Keratinocyte (primary cell): ENCODE results near the gene ACCS. TPM values are rescaled to one million over a fixed set of nuclear protein-coding genes. Genes with fewer than 3 reads are reported as not detected.
A peak's percentile ranks its signal among the peaks of the same experiment; 100 is the strongest.

Experiments
- DNase-seq: peaks from one replicate; pipeline ENCODE4 v3.0.0-alpha.2; 2011; ENCODE audit warnings: low read depth, missing footprints, low spot score
- FAIRE-seq: peaks from 2 replicates; lab custom pipeline; 2011; peaks lifted over from hg19 to GRCh38; lab: Jason Lieb, UNC
- H2AFZ ChIP-seq: 2 replicates; pipeline ENCODE4 v1.6.0; 2012; ENCODE audit warnings: low read length, control low read depth, inconsistent platforms; ENCODE audit not compliant: control insufficient read depth
- H3K27ac ChIP-seq: 2 replicates; pipeline ENCODE4 v1.5.1; 2011; ENCODE audit warnings: low read length; ENCODE audit not compliant: control insufficient read depth, insufficient read depth
- H3K27me3 ChIP-seq: 3 replicates; pipeline ENCODE4 v1.6.0; 2011; ENCODE audit warnings: low read length; ENCODE audit not compliant: control insufficient read depth, insufficient read depth; ENCODE audit errors: extremely low read depth
- H3K36me3 ChIP-seq, 2 experiments: 2 replicates in 1 of 2; 3 replicates in 1 of 2; pipeline ENCODE4 v1.5.1; 2011; ENCODE audit warnings: low read length in 2 of 2, mild to moderate bottlenecking in 1 of 2; ENCODE audit not compliant: control insufficient read depth in 2 of 2, insufficient read depth in 2 of 2; ENCODE audit errors: extremely low read depth in 1 of 2
- H3K4me1 ChIP-seq: 3 replicates; pipeline ENCODE4 v1.5.1; 2011; ENCODE audit warnings: low read length; ENCODE audit not compliant: control insufficient read depth, insufficient read depth; ENCODE audit errors: extremely low read depth
- H3K4me2 ChIP-seq: 3 replicates; pipeline ENCODE4 v1.6.0; 2011; ENCODE audit warnings: low read depth, low read length; ENCODE audit not compliant: control insufficient read depth, insufficient read depth; ENCODE audit errors: extremely low read depth
- H3K4me3 ChIP-seq, 3 experiments: fragments of 200-600 bp in 1 of 3; sonication (generic) in 1 of 3; 2 replicates in 2 of 3; 3 replicates in 1 of 3; pipeline ENCODE4 v1.5.1; 2011 to 2016; ENCODE audit warnings: low read length in 3 of 3, mild to moderate bottlenecking in 3 of 3, control low read depth in 2 of 3, inconsistent platforms in 1 of 3, low read depth in 1 of 3, mixed read lengths in 1 of 3, mixed run types in 1 of 3, moderate library complexity in 1 of 3; ENCODE audit not compliant: control insufficient read depth in 2 of 3, insufficient read depth in 2 of 3; ENCODE audit errors: extremely low read depth in 1 of 3
- H3K79me2 ChIP-seq: 2 replicates; pipeline ENCODE4 v1.6.0; 2012; ENCODE audit warnings: low read length; ENCODE audit not compliant: control insufficient read depth, insufficient read depth
- H3K9ac ChIP-seq: 3 replicates; pipeline ENCODE4 v1.6.0; 2011; ENCODE audit warnings: low read length; ENCODE audit not compliant: control insufficient read depth, insufficient read depth; ENCODE audit errors: extremely low read depth
- H3K9me1 ChIP-seq: 3 replicates; pipeline ENCODE4 v1.6.0; 2011; ENCODE audit warnings: low read length; ENCODE audit not compliant: control insufficient read depth, insufficient read depth; ENCODE audit errors: extremely low read depth
- H3K9me3 ChIP-seq: 2 replicates; pipeline ENCODE4 v1.5.1; 2012; ENCODE audit warnings: low read depth, low read length; ENCODE audit not compliant: control insufficient read depth
- H4K20me1 ChIP-seq: 3 replicates; pipeline ENCODE4 v1.6.0; 2011; ENCODE audit warnings: low read length; ENCODE audit not compliant: control insufficient read depth, insufficient read depth; ENCODE audit errors: extremely low read depth
- CTCF ChIP-seq, 3 experiments: IDR thresholded peaks in 1 of 3; conservative IDR thresholded peaks in 1 of 3; optimal IDR thresholded peaks in 1 of 3; 2 replicates in 2 of 3; 3 replicates in 1 of 3; pipeline versions ENCODE3 to v1.5.1; 2011; ENCODE audit warnings: low read length in 3 of 3, mild to moderate bottlenecking in 3 of 3, moderate library complexity in 2 of 3, control low read depth in 1 of 3, inconsistent platforms in 1 of 3; ENCODE audit not compliant: insufficient read depth in 2 of 3; ENCODE audit errors: extremely low read depth in 1 of 3
- EZH2 ChIP-seq: IDR thresholded peaks from one replicate; pipeline ENCODE4 v1.6.1; 2012; ENCODE audit warnings: inconsistent platforms, mild to moderate bottlenecking, low read length, moderate library complexity
- dilution Hi-C: fragments of 300-500 bp; cut with MboI; formaldehyde crosslinking; loops from one replicate; pipeline ENCODE4 v1.7.0; 2020; ENCODE audit warnings: low sequenced_read_pairs; ENCODE audit not compliant: extremely low pct_ligation_motif_present
- polyA plus RNA-seq, 5 experiments: library from polyadenylated mRNA; depleted of rRNA in 3 of 5; stranded (reverse) in 3 of 5; stranded (forward) in 1 of 5; unstranded in 1 of 5; fragments of >200 nt; gene quantifications; 1 replicate in 1 of 5; 2 replicates in 3 of 5; 3 replicates in 1 of 5; pipeline versions ENCODE4 v1.2.1 to v1.2.3, GENCODE V29; 2011 to 2012; ENCODE audit warnings: missing spikeins in 2 of 5, low read depth in 1 of 5, low replicate concordance in 1 of 5

Gene ACCS
- polyA plus RNA-seq, 1 donor (not counting 4 experiments of a cell fraction or from before 2014, with no cell fraction given): 4.1 TPM

GRCh38 chr11:44130751-44131150, 64.7 kb downstream of the ACCS start:
- H3K36me3 ChIP-seq: peaks cover 23 to 38% of the 10 kb centered on the region in 2 experiments
- no peaks in the 10 kb centered on the region for H3K4me1 ChIP-seq
- H3K4me3 ChIP-seq: no peak overlapping the region
- no peak overlapping the region for H2AFZ ChIP-seq
- no peak overlapping the region for H3K9ac ChIP-seq
- dilution Hi-C loops: no loop called here
- no peak overlapping the region for H3K27ac ChIP-seq
- no peak overlapping the region for H3K4me2 ChIP-seq
- no peaks in the 10 kb centered on the region for H4K20me1 ChIP-seq
- DNase-seq (no peak), FAIRE-seq (no peak)
- no peaks in the 10 kb centered on the region for H3K9me1 ChIP-seq
- H3K79me2 ChIP-seq: no peaks in the 10 kb centered on the region
- no peak for TF ChIP-seq EZH2
- no peak for TF ChIP-seq CTCF (optimal IDR thresholded peaks at IDR 0.05 in 1 of 3, IDR thresholded peaks at IDR 0.05 in 1 of 3, conservative IDR thresholded peaks at IDR 0.05 in 1 of 3; ENCODE audit: extremely low read depth in 1 of 3, insufficient read depth in 2 of 3, low read length in 3 of 3)
- H3K9me3 ChIP-seq: no peaks in the 10 kb centered on the region
- no peaks in the 10 kb centered on the region for H3K27me3 ChIP-seq

- dilution Hi-C loops: no loop called here
- FAIRE-seq: peak; percentile 62
Measured at GRCh38 chr11:44133335-44133946, 67.4 kb downstream of the ACCS start.

More at GRCh38 chr11:44133335-44133946, 67.4 kb downstream of the ACCS start:
- no peaks in the 10 kb centered on the region for H3K9me3 ChIP-seq
- TF ChIP-seq CTCF (optimal IDR thresholded peaks at IDR 0.05 in 1 of 3, IDR thresholded peaks at IDR 0.05 in 1 of 3, conservative IDR thresholded peaks at IDR 0.05 in 1 of 3; ENCODE audit: extremely low read depth in 1 of 3, insufficient read depth in 2 of 3, low read length in 3 of 3) (peak; percentile 51 to 65 (median 59)), EZH2 (no peak)
- no peak overlapping the region for H3K27ac ChIP-seq
- H3K79me2 ChIP-seq: no peaks in the 10 kb centered on the region
- no peaks in the 10 kb centered on the region for H3K27me3 ChIP-seq
- no peak overlapping the region for H2AFZ ChIP-seq
- H3K9me1 ChIP-seq: no peaks in the 10 kb centered on the region
- no peaks in the 10 kb centered on the region for H4K20me1 ChIP-seq
- DNase-seq: no peak
- no peak overlapping the region for H3K9ac ChIP-seq
- H3K36me3 ChIP-seq: peaks cover 22 to 24% of the 10 kb centered on the region in 2 experiments
- H3K4me3 ChIP-seq: no peak overlapping the region
- H3K4me1 ChIP-seq: peaks cover 3% of the 10 kb centered on the region
- no peak overlapping the region for H3K4me2 ChIP-seq

Other genes with a start within 250 kb of the ACCS start
- gene ALKBH3, start 185.4 kb upstream of the ACCS start, polyA plus RNA-seq: 34.4 to 49.9 TPM (median 42.4 TPM) in 3 replicates
- gene C11orf96, start 123.6 kb upstream of the ACCS start, polyA plus RNA-seq: 0.22 to 0.30 TPM in 2 of 3 replicates, not detected in the other
- not detected in 3 replicates for gene ACCSL, start 18.3 kb upstream of the ACCS start, polyA plus RNA-seq
- 148 to 168 TPM (median 159 TPM) in 3 replicates for gene EXT2, start 29.4 kb downstream of the ACCS start, polyA plus RNA-seq
- 0.02 TPM in 1 of 3 replicates, not detected in the others for gene ALX4, start 243.9 kb downstream of the ACCS start, polyA plus RNA-seq